Measurements from ENCODE around the gene TMEM45B.
A peak's percentile ranks its signal among the peaks of the same experiment; 100 is the strongest.

TMEM45B gene

GRCh38 chr11:129871914-129872313, 56.3 kb downstream of the TMEM45B start:
- no peak for DNase-seq (ENCODE audit: low spot score)
- in situ Hi-C loops (cut with MboI; ENCODE audit: low sequenced_read_pairs, unreplicated experiment) = no loop called here
- TF ChIP-seq CTCF (IDR thresholded peaks at IDR 0.05; ENCODE audit: borderline replicate concordance, control extremely low read depth, extremely low read depth, insufficient read depth, missing control alignments) = no peak

- no peak for DNase-seq (ENCODE audit: low spot score)
- TF ChIP-seq CTCF (IDR thresholded peaks at IDR 0.05; ENCODE audit: borderline replicate concordance, control extremely low read depth, extremely low read depth, insufficient read depth, missing control alignments) = no peak
- in situ Hi-C loops (cut with MboI; ENCODE audit: low sequenced_read_pairs, unreplicated experiment) = no loop called here
Measured at GRCh38 chr11:129880311-129880710, 64.7 kb downstream of the TMEM45B start.

GRCh38 chr11:129881570-129882170, 66.0 kb downstream of the TMEM45B start:
- in situ Hi-C loops (cut with MboI; ENCODE audit: low sequenced_read_pairs, unreplicated experiment) = no loop called here
- DNase-seq (ENCODE audit: low spot score) = peak; percentile 50
- peak; percentile 25 for TF ChIP-seq CTCF (IDR thresholded peaks at IDR 0.05; ENCODE audit: borderline replicate concordance, control extremely low read depth, extremely low read depth, insufficient read depth, missing control alignments)

GRCh38 chr11:129884581-129884980, 68.9 kb downstream of the TMEM45B start:
- in situ Hi-C loops (cut with MboI; ENCODE audit: low sequenced_read_pairs, unreplicated experiment) = no loop called here
- TF ChIP-seq CTCF (IDR thresholded peaks at IDR 0.05; ENCODE audit: borderline replicate concordance, control extremely low read depth, extremely low read depth, insufficient read depth, missing control alignments) = no peak
- DNase-seq (ENCODE audit: low spot score) = no peak

GRCh38 chr11:129885381-129885780, 69.7 kb downstream of the TMEM45B start:
- DNase-seq (ENCODE audit: low spot score) = no peak
- TF ChIP-seq CTCF (IDR thresholded peaks at IDR 0.05; ENCODE audit: borderline replicate concordance, control extremely low read depth, extremely low read depth, insufficient read depth, missing control alignments) = no peak

GRCh38 chr11:129888451-129888850, 72.8 kb downstream of the TMEM45B start:
- TF ChIP-seq CTCF (IDR thresholded peaks at IDR 0.05; ENCODE audit: borderline replicate concordance, control extremely low read depth, extremely low read depth, insufficient read depth, missing control alignments) = no peak
- no peak for DNase-seq (ENCODE audit: low spot score)
- in situ Hi-C loops (cut with MboI; ENCODE audit: low sequenced_read_pairs, unreplicated experiment) = no loop called here

More at GRCh38 chr11:129885381-129885780, 69.7 kb downstream of the TMEM45B start:
- in situ Hi-C loops (cut with MboI; ENCODE audit: low sequenced_read_pairs, unreplicated experiment) = no loop called here

Measured in GM13976 (cell line).